Ammon's horn (tissue), 1 donor: ENCODE results near the gene FOXJ3.

Experiments
- DNase-seq: peaks from one replicate; pipeline ENCODE4 v3.0.0-alpha.2; 2016; ENCODE audit warnings: low spot score

FOXJ3 gene

GRCh38 chr1:42189931-42190853, 144.8 kb downstream of the FOXJ3 start:
- DNase-seq: no peak

GRCh38 chr1:42186152-42186551, 148.9 kb downstream of the FOXJ3 start:
- DNase-seq: peak; percentile 55

- DNase-seq: no peak
These were observed 150.4 kb downstream of the FOXJ3 start for GRCh38 chr1:42184616-42185015.

- no peak for DNase-seq
These were observed 151.1 kb downstream of the FOXJ3 start for GRCh38 chr1:42183957-42184268.

- no peak for DNase-seq
These were observed 151.7 kb downstream of the FOXJ3 start for GRCh38 chr1:42183210-42183956.

GRCh38 chr1:42181687-42182086, 153.3 kb downstream of the FOXJ3 start:
- DNase-seq: no peak

GRCh38 chr1:42179900-42180329, 155.1 kb downstream of the FOXJ3 start:
- no peak for DNase-seq

- no peak for DNase-seq
These were observed 155.8 kb downstream of the FOXJ3 start for GRCh38 chr1:42179275-42179674.

- DNase-seq: no peak
These were observed 156.8 kb downstream of the FOXJ3 start for GRCh38 chr1:42178249-42178648.

- DNase-seq: peak; percentile 86
These were observed 157.5 kb downstream of the FOXJ3 start for GRCh38 chr1:42177541-42177981.

GRCh38 chr1:42176902-42177519, 158.0 kb downstream of the FOXJ3 start:
- peak; percentile 63 for DNase-seq

- no peak for DNase-seq
These were observed 159.6 kb downstream of the FOXJ3 start for GRCh38 chr1:42175314-42176054.

- DNase-seq: peak; percentile 44
These were observed 160.9 kb downstream of the FOXJ3 start for GRCh38 chr1:42173961-42174735.

GRCh38 chr1:42173155-42173933, 161.7 kb downstream of the FOXJ3 start:
- peak; percentile 73 for DNase-seq

- DNase-seq: peak; percentile 15
These were observed 162.5 kb downstream of the FOXJ3 start for GRCh38 chr1:42172381-42173133.

GRCh38 chr1:42171679-42172266, 163.3 kb downstream of the FOXJ3 start:
- DNase-seq: no peak

- DNase-seq: no peak
These were observed 164.0 kb downstream of the FOXJ3 start for GRCh38 chr1:42170779-42171621.

GRCh38 chr1:42168763-42169162, 166.3 kb downstream of the FOXJ3 start:
- DNase-seq: no peak

GRCh38 chr1:42168391-42168670, 166.7 kb downstream of the FOXJ3 start:
- DNase-seq: no peak
